A549 (cell line): Measurements from ENCODE around the gene MCTP1. TPM values are rescaled to one million over a fixed set of nuclear protein-coding genes. Genes with fewer than 3 reads are reported as not detected.

Experiments
- ATAC-seq, 2 experiments: fragments of 200-7000 bp in 1 of 2; fragments of >200 bp in 1 of 2; cut with Nextera tagmentation in 1 of 2; cut with Tn5 transposase in 1 of 2; 3 replicates each; pipeline versions ENCODE4 v1.8.0 to v1.9.1; 2018 to 2020; ENCODE audit warnings: mild to moderate bottlenecking in 1 of 2, moderate library complexity in 1 of 2
- CTCF ChIA-PET: fragments of 300-600 bp; sonication (Branson Sonifier 250); formaldehyde crosslinking; extraction: SDS; loops from one replicate; lab custom pipeline; 2021; ENCODE audit warnings: antibody characterized with exemption, inconsistent platforms; lab: Yijun Ruan, JAX
- POLR2A ChIA-PET: fragments of 350-600 bp; formaldehyde crosslinking; extraction: SDS; loops from one replicate; lab custom pipeline; 2021; ENCODE audit warnings: antibody characterized with exemption, inconsistent platforms; lab: Yijun Ruan, JAX
- DNase-seq, 2 experiments: peaks; one replicate each; pipeline versions ENCODE4 v3.0.0 to v3.0.0-alpha.2; 2011 to 2016; ENCODE audit warnings: low read depth in 1 of 2, low spot score in 1 of 2
- FAIRE-seq: peaks from 2 replicates; lab custom pipeline; 2011; peaks lifted over from hg19 to GRCh38; lab: Jason Lieb, UNC
- H3K27ac ChIP-seq, 2 experiments: fragments of >200 bp; sonication (Bioruptor Twin); formaldehyde crosslinking; 3 replicates each; pipeline ENCODE4 v1.5.1; 2016 to 2017
- H3K4me1 ChIP-seq: fragments of >200 bp; sonication (Bioruptor Twin); formaldehyde crosslinking; 3 replicates; pipeline ENCODE4 v1.6.1; 2016
- H3K4me2 ChIP-seq: fragments of >200 bp; sonication (Bioruptor Twin); formaldehyde crosslinking; 3 replicates; pipeline ENCODE4 v1.6.1; 2016
- H3K4me3 ChIP-seq: fragments of >200 bp; sonication (Bioruptor Twin); formaldehyde crosslinking; 3 replicates; pipeline ENCODE4 v1.5.1; 2016
- H3K9me3 ChIP-seq: fragments of >200 bp; sonication (Bioruptor Twin); formaldehyde crosslinking; 3 replicates; pipeline ENCODE4 v1.6.1; 2016
- ATOH8 ChIP-seq: fragments of 250-450 bp; sonication (Bioruptor Pico); IDR thresholded peaks from 2 replicates; pipeline ENCODE4 v1.5.0; 2020; ENCODE audit warnings: low read depth, mild to moderate bottlenecking, moderate library complexity
- BHLHE40 ChIP-seq: IDR thresholded peaks from 2 replicates; pipeline ENCODE4 v1.6.1; 2012; ENCODE audit warnings: low read depth, low read length, inconsistent platforms
- CBX2 ChIP-seq: fragments of 200-600 bp; sonication (generic); IDR thresholded peaks from 2 replicates; pipeline ENCODE4 v1.6.1; 2016; ENCODE audit warnings: low read depth, mild to moderate bottlenecking, borderline replicate concordance
- CEBPB ChIP-seq, 2 experiments: fragments of >200 bp in 1 of 2; sonication (Bioruptor Twin) in 1 of 2; formaldehyde crosslinking in 1 of 2; IDR thresholded peaks; 2 replicates each; pipeline ENCODE4 v1.6.1; 2012 to 2016
- CHD2 ChIP-seq: fragments of 150-350 bp; IDR thresholded peaks from 2 replicates; pipeline ENCODE4 v1.6.1; 2014; ENCODE audit warnings: low read length; ENCODE audit not compliant: partially characterized antibody
- CHD4 ChIP-seq: fragments of 200-600 bp; sonication (generic); IDR thresholded peaks from 2 replicates; pipeline ENCODE4 v1.6.1; 2016; ENCODE audit warnings: antibody characterized with exemption, mild to moderate bottlenecking, borderline replicate concordance
- FOSB ChIP-seq: fragments of 250-450 bp; sonication (Bioruptor Pico); IDR thresholded peaks from 2 replicates; pipeline ENCODE4 v1.5.0; 2020; ENCODE audit warnings: mild to moderate bottlenecking, moderate library complexity
- FOSL2 ChIP-seq, 2 experiments: fragments of 450-650 bp in 1 of 2; fragments of >200 bp in 1 of 2; sonication (Bioruptor Twin) in 1 of 2; formaldehyde crosslinking; IDR thresholded peaks; 2 replicates each; pipeline versions ENCODE4 v1.5.0 to v1.6.1; 2016 to 2020; ENCODE audit warnings: mild to moderate bottlenecking in 1 of 2, moderate library complexity in 1 of 2
- HMGXB4 ChIP-seq: fragments of 250-450 bp; sonication (Bioruptor Pico); IDR thresholded peaks from 2 replicates; pipeline ENCODE4 v1.5.0; 2021; ENCODE audit warnings: mild to moderate bottlenecking, moderate library complexity, borderline replicate concordance
- HOXB13 ChIP-seq: fragments of 250-450 bp; sonication (Bioruptor Pico); IDR thresholded peaks from 2 replicates; pipeline ENCODE4 v1.5.0; 2020; ENCODE audit warnings: low read depth, mild to moderate bottlenecking, moderate library complexity
- JUNB ChIP-seq: fragments of >200 bp; sonication (Bioruptor Twin); formaldehyde crosslinking; IDR thresholded peaks from 2 replicates; pipeline ENCODE4 v1.6.1; 2016
- KDM1A ChIP-seq: fragments of 200-600 bp; sonication (generic); IDR thresholded peaks from 2 replicates; pipeline ENCODE4 v1.6.1; 2016; ENCODE audit warnings: low read depth, mild to moderate bottlenecking
- KDM5A ChIP-seq: fragments of 200-600 bp; sonication (generic); IDR thresholded peaks from 2 replicates; pipeline ENCODE4 v1.6.1; 2016; ENCODE audit warnings: antibody characterized with exemption, mild to moderate bottlenecking
- MAFK ChIP-seq: fragments of 450-650 bp; IDR thresholded peaks from 2 replicates; pipeline ENCODE4 v1.6.1; 2014; ENCODE audit not compliant: partially characterized antibody
- NPAS2 ChIP-seq: fragments of 250-450 bp; sonication (Bioruptor Pico); IDR thresholded peaks from 2 replicates; pipeline ENCODE4 v1.8.0; 2022; ENCODE audit warnings: mild to moderate bottlenecking, moderate library complexity, borderline replicate concordance
- NR3C1 ChIP-seq: fragments of >200 bp; sonication (Bioruptor Twin); formaldehyde crosslinking; IDR thresholded peaks from 3 replicates; pipeline ENCODE4 v1.6.1; 2017
- RAD21 ChIP-seq, 2 experiments: fragments of >200 bp in 1 of 2; sonication (Bioruptor Twin) in 1 of 2; formaldehyde crosslinking in 1 of 2; IDR thresholded peaks in 1 of 2; conservative IDR thresholded peaks in 1 of 2; 2 replicates in 1 of 2; 3 replicates in 1 of 2; pipeline ENCODE4 v1.6.1; 2012 to 2018; ENCODE audit warnings: inconsistent platforms in 1 of 2
- RARB ChIP-seq: fragments of 250-450 bp; sonication (Bioruptor Pico); IDR thresholded peaks from 2 replicates; pipeline ENCODE4 v1.8.0; 2021; ENCODE audit warnings: mild to moderate bottlenecking, moderate library complexity
- REST ChIP-seq: fragments of 200-600 bp; sonication (generic); IDR thresholded peaks from 2 replicates; pipeline ENCODE4 v1.6.1; 2016; ENCODE audit warnings: antibody characterized with exemption, mild to moderate bottlenecking, moderate library complexity
- RNF2 ChIP-seq: fragments of 200-600 bp; sonication (generic); IDR thresholded peaks from 2 replicates; pipeline ENCODE4 v1.6.1; 2016; ENCODE audit warnings: low read depth, mild to moderate bottlenecking, antibody characterized with exemption, moderate library complexity, borderline replicate concordance
- SMC3 ChIP-seq: fragments of >200 bp; sonication (Bioruptor Twin); formaldehyde crosslinking; IDR thresholded peaks from 3 replicates; pipeline ENCODE4 v1.6.1; 2018; ENCODE audit warnings: inconsistent platforms
- TFCP2L1 ChIP-seq: fragments of 250-450 bp; sonication (Bioruptor Pico); IDR thresholded peaks from 2 replicates; pipeline ENCODE4 v1.5.0; 2021; ENCODE audit warnings: mild to moderate bottlenecking
- ZSCAN20 ChIP-seq: fragments of 250-450 bp; sonication (Bioruptor Pico); IDR thresholded peaks from 2 replicates; pipeline ENCODE4 v1.8.0; 2022; ENCODE audit warnings: mild to moderate bottlenecking, moderate library complexity
- WGBS: methylation state at CpG from one replicate; pipeline ENCODE4 v1.1.6; 2017; ENCODE audit errors: missing lambda C conversion rate; 5-methylcytosine and 5-hydroxymethylcytosine counted together
- polyA plus RNA-seq, 4 experiments: library from polyadenylated mRNA; depleted of rRNA in 3 of 4; stranded (reverse); fragments of >200 nt; fragmentation: RNase III in 1 of 4; extraction: RNeasy Plus Mini Kit Qiagen cat#74134 plus additional on column Dnase treatment in 1 of 4; gene quantifications; 2 replicates in 3 of 4; 3 replicates in 1 of 4; pipeline ENCODE4 v1.2.3, GENCODE V29; 2011 to 2017
- TF ChIP-seq, protein P1 (sequence below): IDR thresholded peaks from 2 replicates; pipeline ENCODE4 v1.6.1; 2012
- TF ChIP-seq, protein P2 (sequence below): fragments of 150-350 bp; IDR thresholded peaks from 2 replicates; pipeline ENCODE4 v1.6.1; 2014; ENCODE audit warnings: low read depth, mild to moderate bottlenecking, low read length
- TF ChIP-seq, protein P3 (sequence below): fragments of 450-650 bp; IDR thresholded peaks from 2 replicates; pipeline ENCODE4 v1.6.1; 2014; ENCODE audit warnings: antibody characterized with exemption

MCTP1 gene
- polyA plus RNA-seq, 2 of the 4 experiments (the other 2 are of a cell fraction), result 5.4 to 6.9 TPM

GRCh38 chr5:94906750-94907149, 378.1 kb downstream of the MCTP1 start:
- TF ChIP-seq HMGXB4 (no peak), ATOH8 (CRISPR knock-in tag) (no peak), KDM5A (no peak), HOXB13 (CRISPR knock-in tag) (no peak), REST (no peak), RAD21 (conservative IDR thresholded peaks at IDR 0.05 in 1 of 2, IDR thresholded peaks at IDR 0.05 in 1 of 2) (no peak), FOSB (CRISPR knock-in tag) (no peak), BHLHE40 (no peak)
- TF ChIP-seq, protein P1, sequence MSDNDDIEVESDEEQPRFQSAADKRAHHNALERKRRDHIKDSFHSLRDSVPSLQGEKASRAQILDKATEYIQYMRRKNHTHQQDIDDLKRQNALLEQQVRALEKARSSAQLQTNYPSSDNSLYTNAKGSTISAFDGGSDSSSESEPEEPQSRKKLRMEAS, result no peak
- TF ChIP-seq, protein P2, sequence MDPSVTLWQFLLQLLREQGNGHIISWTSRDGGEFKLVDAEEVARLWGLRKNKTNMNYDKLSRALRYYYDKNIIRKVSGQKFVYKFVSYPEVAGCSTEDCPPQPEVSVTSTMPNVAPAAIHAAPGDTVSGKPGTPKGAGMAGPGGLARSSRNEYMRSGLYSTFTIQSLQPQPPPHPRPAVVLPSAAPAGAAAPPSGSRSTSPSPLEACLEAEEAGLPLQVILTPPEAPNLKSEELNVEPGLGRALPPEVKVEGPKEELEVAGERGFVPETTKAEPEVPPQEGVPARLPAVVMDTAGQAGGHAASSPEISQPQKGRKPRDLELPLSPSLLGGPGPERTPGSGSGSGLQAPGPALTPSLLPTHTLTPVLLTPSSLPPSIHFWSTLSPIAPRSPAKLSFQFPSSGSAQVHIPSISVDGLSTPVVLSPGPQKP, result no peak
- FAIRE-seq, result no peak
- POLR2A ChIA-PET, result no interaction called here
- H3K9me3 ChIP-seq, result no peaks in the 10 kb centered on the region
- CTCF ChIA-PET, result interaction anchor here (1.6 kb wide), 1 partner anchor 13 kb away, joined by 4 read pairs; no protein-coding TSS in a partner anchor
- no peak overlapping the region for H3K4me2 ChIP-seq
- DNase-seq, result no peak
- H3K27ac ChIP-seq, result no peak overlapping the region
- ATAC-seq, result no peak
- no peak overlapping the region for H3K4me3 ChIP-seq
- H3K4me1 ChIP-seq, result peaks cover 3% of the 10 kb centered on the region; the same call in 1 of the 3 replicates

GRCh38 chr5:94903726-94904125, 381.2 kb downstream of the MCTP1 start:
- ChIA-PET CTCF (no interaction called here), POLR2A (no interaction called here)
- FAIRE-seq (no peak), ATAC-seq (no peak)
- no peak overlapping the region for H3K4me3 ChIP-seq
- H3K27ac ChIP-seq, result no peak overlapping the region
- TF ChIP-seq, protein P1, result no peak
- TF ChIP-seq CHD4 (no peak), NPAS2 (CRISPR knock-in tag) (no peak), CEBPB (IDR thresholded peaks at IDR 0.05) (no peak), RARB (CRISPR knock-in tag) (no peak), KDM1A (no peak), FOSB (CRISPR knock-in tag) (no peak), TFCP2L1 (CRISPR knock-in tag) (no peak), NR3C1 (no peak), CHD2 (no peak), JUNB (no peak), RNF2 (no peak), CBX2 (no peak), MAFK (no peak), FOSL2 (IDR thresholded peaks at IDR 0.05) (no peak), FOSL2 (CRISPR knock-in tag; IDR thresholded peaks at IDR 0.05) (no peak), ZSCAN20 (no peak), BHLHE40 (no peak), SMC3 (no peak)
- TF ChIP-seq, protein P2, result no peak
- TF ChIP-seq, protein P3, sequence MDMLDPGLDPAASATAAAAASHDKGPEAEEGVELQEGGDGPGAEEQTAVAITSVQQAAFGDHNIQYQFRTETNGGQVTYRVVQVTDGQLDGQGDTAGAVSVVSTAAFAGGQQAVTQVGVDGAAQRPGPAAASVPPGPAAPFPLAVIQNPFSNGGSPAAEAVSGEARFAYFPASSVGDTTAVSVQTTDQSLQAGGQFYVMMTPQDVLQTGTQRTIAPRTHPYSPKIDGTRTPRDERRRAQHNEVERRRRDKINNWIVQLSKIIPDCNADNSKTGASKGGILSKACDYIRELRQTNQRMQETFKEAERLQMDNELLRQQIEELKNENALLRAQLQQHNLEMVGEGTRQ, result no peak
- TF ChIP-seq, all 56 proteins: peak for 0
- Histone ChIP-seq H3K4me2 (no peak overlapping the region), H3K9me3 (no peaks in the 10 kb centered on the region), H3K4me1 (peaks cover 12% of the 10 kb centered on the region; the same call in 2 of the 3 replicates)
- no peak for DNase-seq
- WGBS, result 78% methylated on average over 3 of the region's 3 CpGs
